K562 (cell line): ENCODE measurements around the gene PARP1.

ENCODE experiments used
- FOXM1 ChIP-seq, 2 experiments: fragments of 450-650 bp in 1 of 2; sonication (generic) in 1 of 2; formaldehyde crosslinking in 1 of 2; IDR thresholded peaks; 2 replicates each; pipeline versions ENCODE4 v1.6.1 to v1.9.0; 2017 to 2022; ENCODE audit warnings: low read depth in 2 of 2, mild to moderate bottlenecking in 2 of 2, missing genetic modification reagents in 1 of 2, moderate library complexity in 1 of 2
- NFE2 ChIP-seq: IDR thresholded peaks from 2 replicates; pipeline ENCODE4 v1.6.1; 2014; ENCODE audit warnings: antibody characterized with exemption, low read depth
- POLR2A ChIP-seq: fragments of 450-650 bp; conservative IDR thresholded peaks from 2 replicates; pipeline ENCODE4 v1.6.1; 2016
- RAD21 ChIP-seq, 2 experiments: fragments of 250-450 bp in 1 of 2; fragments of 450-650 bp in 1 of 2; sonication (Bioruptor Pico) in 1 of 2; formaldehyde crosslinking in 1 of 2; IDR thresholded peaks in 1 of 2; conservative IDR thresholded peaks in 1 of 2; 2 replicates each; pipeline versions ENCODE4 v1.4.0 to v1.8.0; 2020 to 2022; ENCODE audit warnings: mild to moderate bottlenecking in 2 of 2, moderate library complexity in 1 of 2
- THRAP3 ChIP-seq: fragments of 450-650 bp; IDR thresholded peaks from 2 replicates; pipeline ENCODE4 v1.6.1; 2016; ENCODE audit warnings: mild to moderate bottlenecking, inconsistent platforms, borderline replicate concordance
- ZNF785 ChIP-seq: fragments of 250-450 bp; sonication (Bioruptor Pico); IDR thresholded peaks from 2 replicates; pipeline ENCODE4 v1.4.0; 2020; ENCODE audit warnings: mild to moderate bottlenecking

DNA sequence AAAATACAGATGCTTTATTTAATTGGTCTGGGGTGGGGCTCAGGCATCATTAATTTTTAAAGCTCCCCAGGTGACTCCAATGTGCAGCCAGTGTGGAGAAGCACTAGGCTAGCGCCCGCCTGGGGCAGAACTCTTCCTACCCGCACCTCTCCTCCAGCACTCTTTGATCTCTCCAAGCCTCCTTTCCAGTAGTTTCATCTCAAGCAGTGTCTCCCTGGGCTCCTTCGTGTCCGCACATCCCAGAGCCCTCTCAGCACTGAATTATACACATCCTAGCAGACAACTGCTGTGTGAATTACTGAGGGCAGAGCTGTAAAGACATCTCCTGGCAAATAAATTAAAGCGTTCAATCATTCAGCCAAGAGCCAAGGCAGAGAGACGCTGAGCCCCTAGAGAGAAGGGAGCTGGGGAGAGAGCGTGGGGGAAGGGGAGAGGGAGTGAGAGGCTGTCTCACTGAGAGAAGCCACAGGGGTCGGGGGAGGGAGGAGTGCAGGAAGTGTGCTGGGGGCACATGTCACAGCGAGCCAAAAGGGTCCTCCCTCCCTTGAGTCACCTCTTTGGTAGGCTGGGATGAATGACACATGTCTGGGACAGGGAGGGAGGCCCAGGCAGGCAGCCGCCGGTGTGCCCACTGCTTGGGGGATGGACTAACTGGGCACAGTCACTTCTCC is 21.0 kb upstream of the PARP1 start:
- TF ChIP-seq THRAP3, result no peak
- no peak for TF ChIP-seq NFE2
- TF ChIP-seq ZNF785 (CRISPR knock-in tag), result no peak
- no peak for TF ChIP-seq RAD21 (CRISPR knock-in tag; conservative IDR thresholded peaks at IDR 0.05 in 1 of 2, IDR thresholded peaks at IDR 0.05 in 1 of 2)
- no peak for TF ChIP-seq POLR2A
- TF ChIP-seq FOXM1 (IDR thresholded peaks at IDR 0.05; ENCODE audit: low read depth), result no peak
- no peak for TF ChIP-seq FOXM1 (CRISPR knock-in tag; IDR thresholded peaks at IDR 0.05; ENCODE audit: low read depth)
